HG03039 (cell line): Measurements from ENCODE around the gene SLC25A11.
A peak's percentile ranks its signal among the peaks of the same experiment; 100 is the strongest.
"Not testable (repeated sequence)": the region's sequence is repeated elsewhere in the genome, so short reads cannot be mapped to it uniquely, and the experiment has no call there.

ENCODE experiments used
- ATAC-seq: cut with Tn5 transposase; IDR thresholded peaks from one replicate; pipeline ENCODE4 v1.9.1; 2021; ENCODE audit warnings: mild to moderate bottlenecking, moderate library complexity; ENCODE audit not compliant: unreplicated experiment

SLC25A11 gene

DNA sequence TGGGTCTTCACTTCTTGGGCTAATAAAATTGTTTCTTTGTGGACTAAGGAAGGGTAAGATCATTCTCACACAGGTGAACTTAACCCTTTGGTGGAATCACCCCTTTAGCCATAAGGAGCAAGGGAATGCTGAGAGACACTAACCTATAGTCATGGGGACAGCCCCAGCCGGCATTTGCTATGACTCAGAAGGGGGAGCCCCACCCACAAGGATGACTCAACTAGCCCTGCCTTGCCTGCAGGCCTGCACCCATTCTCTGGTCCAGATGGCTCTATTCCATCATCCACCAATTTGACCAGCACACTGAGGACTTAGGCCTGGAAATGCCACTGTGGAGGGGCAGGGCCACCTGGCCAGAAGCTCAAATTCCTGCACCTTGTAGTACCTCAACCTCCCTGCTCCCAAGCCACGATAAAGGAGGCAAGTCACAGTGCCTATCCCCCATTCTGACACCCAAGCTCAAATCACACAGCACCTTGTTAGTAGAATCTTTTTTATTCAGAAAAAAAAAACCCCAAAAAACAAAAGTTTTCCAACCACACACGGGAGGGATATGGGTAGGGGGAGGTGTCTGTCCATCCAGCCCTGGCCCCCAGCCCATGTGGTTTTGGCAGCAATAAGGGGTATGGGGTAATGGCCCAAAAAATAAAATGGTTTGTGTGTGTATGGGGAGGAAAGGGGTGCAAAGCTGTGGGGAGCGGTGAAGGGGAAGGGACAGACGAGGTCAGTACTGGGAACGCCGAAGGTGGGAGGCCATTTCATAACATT, 5.5 kb upstream of the SLC25A11 start:
- ATAC-seq, result no peak

DNA sequence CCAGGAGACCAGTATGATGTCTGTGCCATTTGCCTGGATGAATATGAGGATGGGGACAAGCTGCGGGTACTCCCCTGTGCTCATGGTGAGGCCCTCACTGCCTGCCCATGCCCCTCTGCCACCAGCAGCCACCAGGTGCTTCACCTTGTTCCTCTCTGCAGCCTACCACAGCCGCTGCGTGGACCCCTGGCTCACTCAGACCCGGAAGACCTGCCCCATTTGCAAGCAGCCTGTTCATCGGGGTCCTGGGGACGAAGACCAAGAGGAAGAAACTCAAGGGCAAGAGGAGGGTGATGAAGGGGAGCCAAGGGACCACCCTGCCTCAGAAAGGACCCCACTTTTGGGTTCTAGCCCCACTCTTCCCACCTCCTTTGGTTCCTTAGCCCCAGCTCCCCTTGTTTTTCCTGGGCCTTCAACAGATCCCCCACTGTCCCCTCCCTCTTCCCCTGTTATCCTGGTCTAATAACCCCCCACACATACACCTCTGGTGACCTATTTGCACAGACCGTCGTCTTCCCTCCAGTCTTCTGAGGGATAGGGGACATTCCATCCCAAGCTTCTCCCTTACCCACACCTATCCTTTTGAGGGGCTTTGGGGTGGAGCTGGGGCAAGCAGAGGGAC, 4.8 kb upstream of the SLC25A11 start:
- ATAC-seq, result no peak

DNA sequence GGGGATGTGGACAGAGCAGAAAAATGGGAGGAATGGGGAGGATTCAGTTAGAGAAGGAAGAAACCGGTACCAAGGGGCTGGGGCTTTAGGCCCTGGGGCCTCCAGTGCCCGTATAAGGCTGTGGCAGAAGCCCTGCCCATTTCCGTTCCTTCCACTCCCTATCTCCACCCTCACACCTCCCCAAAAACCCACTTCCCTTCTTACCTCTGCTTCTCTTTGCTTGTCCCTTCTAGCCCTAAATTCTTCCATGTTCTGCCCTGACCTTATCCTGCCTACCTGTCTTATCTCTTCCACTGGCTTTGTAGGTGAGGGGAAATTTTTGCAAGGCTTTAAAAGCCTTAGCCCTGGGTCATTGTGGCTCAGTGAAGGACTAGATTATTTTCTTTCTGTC, 4.3 kb upstream of the SLC25A11 start:
- ATAC-seq, result no peak

DNA sequence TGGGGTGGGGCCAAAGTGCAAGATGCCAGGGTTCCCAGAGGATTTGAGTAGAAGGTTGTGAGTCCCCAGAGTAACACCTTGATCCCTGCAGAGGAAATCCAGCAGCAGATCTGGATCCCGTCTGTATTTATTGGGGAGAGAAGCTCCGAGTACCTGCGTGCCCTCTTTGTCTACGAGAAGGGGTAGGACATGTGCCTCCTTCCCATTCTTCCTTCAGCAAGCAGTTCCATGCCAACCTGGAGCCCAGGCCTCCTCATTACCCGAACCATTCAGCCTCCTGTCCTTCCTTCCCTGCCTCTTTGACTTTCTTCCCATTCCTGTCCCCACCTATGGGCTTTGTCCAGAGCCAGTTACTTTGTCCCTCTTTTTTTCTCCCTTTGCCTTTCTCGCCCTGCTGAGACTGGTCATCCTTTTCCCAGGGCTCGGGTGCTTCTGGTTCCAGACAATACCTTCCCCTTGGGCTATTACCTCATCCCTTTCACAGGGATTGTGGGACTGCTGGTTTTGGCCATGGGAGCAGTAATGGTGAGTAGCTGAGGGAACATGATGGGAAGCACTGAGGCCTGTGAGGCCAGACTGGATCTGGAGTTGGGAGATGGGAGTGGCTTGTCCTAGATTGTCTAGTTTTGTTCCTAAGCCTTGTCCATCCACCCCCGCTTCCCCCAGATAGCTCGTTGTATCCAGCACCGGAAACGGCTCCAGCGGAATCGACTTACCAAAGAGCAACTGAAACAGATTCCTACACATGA, 3.1 kb upstream of the SLC25A11 start:
- no peak for ATAC-seq

DNA sequence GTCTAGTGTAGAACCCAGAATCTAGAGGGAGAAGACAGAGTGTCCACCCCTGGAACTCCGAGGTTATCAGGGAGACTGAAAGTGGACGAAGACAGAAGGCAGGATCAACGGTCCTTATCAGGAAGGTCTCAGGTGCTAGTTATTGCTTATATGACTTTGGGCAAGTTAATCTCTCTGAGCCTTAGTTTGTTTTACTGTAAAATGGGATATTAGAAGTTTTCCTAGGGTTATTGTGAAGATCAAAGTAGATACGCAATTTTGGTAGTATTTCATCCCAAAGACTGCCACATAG, 1.4 kb upstream of the SLC25A11 start:
- ATAC-seq, result no peak

DNA sequence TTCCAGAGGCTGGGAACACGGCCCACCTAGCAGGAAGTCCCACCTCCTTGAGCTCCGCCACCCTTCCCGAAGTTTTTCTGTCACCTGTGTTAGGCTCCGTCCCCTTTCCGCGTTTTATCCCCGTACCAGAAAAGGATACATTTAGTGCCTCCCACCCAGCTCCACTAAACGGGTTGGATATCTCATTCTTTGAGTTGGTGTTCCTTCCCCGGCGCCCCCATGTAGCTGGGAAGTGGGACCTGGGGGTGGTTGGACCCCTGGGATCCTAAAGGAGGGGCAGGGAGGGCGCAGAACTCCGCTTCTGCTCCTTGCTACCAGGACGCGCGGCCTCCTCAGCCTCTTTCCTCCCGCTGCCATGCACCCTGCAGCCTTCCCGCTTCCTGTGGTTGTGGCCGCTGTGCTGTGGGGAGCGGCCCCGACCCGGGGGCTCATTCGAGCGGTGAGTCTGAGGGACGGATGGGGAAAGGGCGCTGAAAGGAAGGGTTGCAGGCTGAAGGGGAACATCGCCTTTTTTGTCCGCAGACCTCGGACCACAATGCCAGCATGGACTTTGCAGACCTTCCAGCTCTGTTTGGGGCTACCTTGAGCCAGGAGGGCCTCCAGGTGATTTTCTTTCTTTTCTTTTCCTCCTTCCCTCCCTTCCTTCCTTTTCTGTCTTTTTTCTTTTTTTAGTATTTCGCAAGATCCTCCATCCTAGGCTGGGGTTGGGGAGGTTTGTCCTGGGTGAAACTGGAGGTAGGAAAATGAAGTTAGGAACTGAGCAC, 891 bp upstream of the SLC25A11 start:
- no peak for ATAC-seq

DNA sequence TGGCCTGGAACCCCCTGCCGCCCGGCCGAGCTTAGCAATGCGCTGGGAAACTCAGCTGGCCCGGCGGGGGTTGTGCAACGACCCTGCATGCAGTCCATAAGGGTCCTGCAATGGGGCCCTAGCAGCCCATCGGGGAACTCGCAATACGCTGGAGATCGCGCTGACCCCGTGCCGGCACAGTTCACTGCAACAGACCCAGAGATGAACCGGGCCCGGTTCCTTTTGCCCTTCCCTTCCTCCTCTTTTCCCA, 375 bp downstream of the SLC25A11 start:
- peak; percentile 4 for ATAC-seq

DNA sequence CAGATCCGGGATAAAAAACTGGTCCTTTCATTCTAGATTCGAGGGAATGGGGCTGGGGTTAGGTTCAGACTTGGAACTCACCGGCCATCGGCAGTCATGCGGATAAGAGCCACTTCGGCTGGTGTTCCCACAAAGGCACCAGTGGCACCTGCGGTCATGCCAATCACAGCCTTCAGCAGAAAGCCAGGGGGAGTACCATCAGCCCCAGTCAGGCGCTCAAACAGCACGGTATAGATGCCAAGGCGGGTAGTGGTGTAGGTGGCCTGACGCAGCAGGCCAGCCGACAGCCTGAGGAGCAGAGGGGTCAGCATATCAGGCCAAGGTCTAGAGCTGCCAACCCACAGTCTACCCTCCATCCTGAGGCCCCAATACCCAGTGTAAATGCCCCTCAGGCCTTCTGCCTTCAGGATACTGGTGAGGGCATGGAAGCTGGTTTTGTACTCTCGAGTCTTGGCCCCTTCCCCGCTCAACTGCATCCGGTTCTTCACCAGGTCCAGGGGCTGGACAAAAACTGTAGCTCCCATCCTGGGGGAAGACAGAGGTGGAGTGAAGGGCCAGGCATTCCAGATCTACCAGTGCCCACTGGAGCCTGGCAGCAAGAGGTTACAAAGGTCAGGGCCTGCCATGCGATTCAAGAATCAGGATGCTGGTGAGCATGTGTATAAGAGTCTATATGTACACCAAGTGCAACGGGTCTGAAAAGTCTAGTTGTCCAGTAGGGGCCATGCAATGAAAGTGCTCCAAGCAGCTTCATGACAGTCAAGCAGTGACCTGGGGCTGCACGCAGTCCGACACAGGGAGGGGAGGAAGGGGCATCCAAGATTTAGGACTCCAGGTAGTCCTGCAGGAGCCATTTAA, 929 bp downstream of the SLC25A11 start:
- ATAC-seq, result no peak

DNA sequence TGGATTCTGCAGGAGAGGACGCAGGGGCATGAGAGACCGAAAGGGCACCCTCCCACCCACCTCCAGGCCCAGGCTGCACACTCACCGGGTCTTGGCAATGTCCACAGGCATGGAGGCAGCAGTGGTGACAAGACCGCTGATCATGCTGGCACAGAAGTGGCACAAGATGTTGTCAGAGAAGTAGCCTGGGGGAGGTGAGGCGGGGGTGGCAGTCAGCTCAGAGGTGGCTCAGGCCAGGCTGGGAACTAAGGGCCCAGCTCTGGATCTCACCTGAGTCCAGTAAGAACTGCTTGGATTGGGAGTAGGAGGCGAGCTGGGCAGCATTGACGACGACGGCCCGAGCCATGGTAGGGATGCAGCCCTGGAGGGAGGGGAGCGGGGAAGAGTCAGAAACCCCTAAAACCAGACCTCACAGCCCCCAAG, 1.8 kb downstream of the SLC25A11 start:
- ATAC-seq, result no peak

DNA sequence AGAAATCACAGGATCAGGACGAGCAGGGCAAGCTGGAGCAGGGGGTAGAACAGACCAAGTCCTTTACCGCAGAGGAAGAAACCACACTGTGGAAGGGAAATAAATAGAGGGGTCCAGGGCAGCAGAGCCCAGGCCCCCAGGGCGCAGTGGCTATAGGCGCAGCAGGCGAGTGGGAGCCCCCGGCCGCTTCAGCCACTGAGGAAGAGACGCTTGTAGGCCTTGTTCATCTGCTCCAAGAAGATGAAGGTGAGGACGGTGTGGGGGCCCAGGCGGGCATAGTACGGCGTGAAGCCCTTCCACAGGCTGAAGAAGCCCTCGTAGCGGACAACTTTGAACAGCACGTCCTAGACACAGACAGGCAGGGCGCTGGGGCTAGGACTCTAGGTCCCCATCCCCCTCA, 2.3 kb downstream of the SLC25A11 start:
- ATAC-seq, result no peak

DNA sequence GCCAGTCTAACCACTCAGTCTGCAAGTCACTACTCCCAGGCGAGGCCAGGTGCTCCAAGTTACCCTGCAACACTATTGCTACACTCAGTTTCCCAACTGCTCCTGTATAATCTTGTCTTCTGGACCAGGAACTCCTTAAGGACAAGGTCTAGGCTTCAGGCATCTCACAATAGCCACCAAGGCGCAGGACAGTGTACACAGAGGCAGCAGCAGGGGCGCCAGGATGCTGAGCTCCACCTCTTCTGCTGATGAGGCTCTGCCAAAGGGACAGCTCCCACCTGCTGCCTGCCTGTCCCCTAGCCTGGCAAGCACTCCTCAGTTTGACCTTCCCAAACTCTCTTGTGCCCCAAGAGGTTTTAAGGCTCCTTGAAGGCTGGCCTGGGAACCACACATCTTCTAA, 3.4 kb downstream of the SLC25A11 start:
- no peak for ATAC-seq

DNA sequence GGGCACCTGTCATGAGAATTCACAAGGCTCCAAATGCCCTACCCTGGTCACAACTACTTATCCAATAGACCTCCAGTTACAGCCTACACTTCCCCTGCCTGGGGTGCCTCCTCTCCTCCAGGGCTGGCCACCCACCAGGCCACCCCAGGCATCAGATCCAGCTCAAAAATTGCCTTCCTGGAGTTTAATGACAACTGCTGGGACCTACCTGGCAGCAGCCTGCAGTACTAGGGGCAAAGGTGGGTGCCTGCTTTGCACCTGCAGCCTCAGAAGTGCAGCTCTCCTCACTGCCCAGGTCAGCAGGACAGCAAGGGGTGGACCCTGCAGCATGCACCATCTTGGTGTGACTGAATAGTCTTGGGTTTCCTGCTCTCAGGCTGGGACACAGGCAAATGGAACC, 4.2 kb downstream of the SLC25A11 start:
- ATAC-seq, result no peak

DNA sequence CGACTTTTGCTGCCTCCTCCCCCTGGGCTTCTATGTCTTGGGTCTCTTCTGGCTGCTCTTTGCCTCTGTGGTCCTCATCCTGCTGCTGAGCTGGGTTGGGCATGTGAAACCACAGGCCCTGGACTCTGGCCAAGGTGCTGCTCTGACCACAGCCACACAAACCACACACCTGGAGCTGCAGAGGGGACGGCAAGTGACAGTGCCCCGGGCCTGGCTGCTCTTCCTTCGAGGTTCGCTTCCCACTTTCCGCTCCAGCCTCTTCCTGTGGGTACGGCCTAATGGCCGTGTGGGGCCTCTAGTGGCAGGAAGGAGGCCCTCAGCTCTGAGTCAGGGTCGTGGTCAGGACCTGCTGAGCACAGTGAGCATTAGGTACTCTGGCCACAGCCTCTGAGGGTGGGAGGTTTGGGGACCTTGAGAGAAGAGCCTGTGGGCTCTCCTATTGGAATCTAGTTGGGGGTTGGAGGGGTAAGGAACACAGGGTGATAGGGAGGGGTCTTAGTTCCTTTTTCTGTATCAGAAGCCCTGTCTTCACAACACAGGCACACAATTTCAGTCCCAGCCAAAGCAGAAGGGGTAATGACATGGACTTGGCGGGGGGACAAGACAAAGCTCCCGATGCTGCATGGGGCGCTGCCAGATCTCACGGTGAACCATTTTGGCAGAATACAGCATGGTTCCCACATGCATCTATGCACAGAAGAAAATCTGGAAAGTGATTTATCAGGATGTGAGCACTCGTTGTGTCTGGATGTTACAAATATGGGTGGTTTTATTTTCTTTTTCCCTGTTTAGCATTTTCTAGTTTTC, 5.5 kb downstream of the SLC25A11 start:
- no peak for ATAC-seq

DNA sequence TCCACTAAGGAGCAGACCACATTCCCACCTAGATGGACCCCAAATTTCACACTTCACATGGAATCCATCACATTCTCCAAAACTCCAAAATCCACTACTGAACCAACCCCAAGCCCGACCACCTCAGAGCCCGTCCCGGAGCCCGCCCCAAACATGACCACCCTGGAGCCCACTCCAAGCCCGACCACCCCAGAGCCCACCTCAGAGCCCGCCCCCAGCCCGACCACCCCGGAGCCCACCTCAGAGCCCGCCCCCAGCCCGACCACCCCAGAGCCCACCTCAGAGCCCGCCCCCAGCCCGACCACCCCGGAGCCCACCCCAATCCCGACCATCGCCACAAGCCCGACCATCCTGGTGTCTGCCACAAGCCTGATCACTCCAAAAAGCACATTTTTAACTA, 6.2 kb downstream of the SLC25A11 start:
- no peak for ATAC-seq

DNA sequence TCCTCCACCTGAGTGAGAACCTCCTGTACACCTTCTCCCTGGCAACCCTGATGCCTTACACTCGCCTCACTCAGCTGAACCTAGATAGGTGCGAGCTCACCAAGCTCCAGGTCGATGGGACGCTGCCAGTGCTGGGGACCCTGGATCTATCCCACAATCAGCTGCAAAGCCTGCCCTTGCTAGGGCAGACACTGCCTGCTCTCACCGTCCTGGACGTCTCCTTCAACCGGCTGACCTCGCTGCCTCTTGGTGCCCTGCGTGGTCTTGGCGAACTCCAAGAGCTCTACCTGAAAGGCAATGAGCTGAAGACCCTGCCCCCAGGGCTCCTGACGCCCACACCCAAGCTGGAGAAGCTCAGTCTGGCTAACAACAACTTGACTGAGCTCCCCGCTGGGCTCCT, 7.1 kb downstream of the SLC25A11 start:
- no peak for ATAC-seq

DNA sequence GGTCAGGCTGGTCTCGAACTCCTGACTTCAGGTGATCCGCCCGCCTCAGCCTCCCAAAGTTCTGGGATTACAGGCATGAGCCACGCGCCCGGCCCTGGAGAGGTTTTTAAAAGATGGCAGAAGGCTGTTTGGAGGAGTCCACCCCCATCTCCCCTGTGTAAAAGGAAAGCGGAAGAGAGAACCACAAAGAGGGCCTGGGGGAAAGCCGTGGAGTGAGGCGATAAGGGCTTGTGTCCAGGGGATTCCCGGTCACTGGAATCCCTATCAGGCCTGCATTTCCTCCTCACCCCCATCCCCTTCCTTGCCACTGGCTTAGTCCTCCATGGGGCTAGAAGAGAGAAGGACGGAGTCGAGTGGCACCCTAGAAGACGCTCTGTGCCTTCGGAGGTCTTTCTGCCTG, 7.9 kb downstream of the SLC25A11 start, which contains the start of gene GP1BA:
TSS of gene GP1BA (plus strand) at position 315 of the 400 bp plus-strand sequence. CDS start 328 bp downstream, outside the sequence.
- ATAC-seq, result no peak

DNA sequence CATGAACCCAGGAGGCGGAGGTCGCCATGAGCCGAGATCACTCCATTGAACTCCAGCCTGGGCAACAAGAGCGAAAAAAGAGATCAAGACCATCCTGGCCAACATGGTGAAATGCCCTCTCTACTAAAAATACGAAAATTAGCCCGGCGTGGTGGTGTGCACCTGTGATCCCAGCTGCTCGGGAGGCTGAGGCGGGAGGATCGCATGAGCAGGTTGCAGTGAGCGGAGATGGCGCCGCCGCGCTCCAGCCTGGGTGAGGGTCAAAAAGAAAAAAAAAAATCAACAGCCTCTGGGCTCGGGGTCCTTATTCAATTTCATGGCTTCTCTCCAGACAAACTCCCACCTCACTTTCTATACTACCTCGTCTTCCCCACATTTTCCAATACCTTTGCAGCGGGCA, 11.0 kb downstream of the SLC25A11 start:
- ATAC-seq, result no peak

DNA sequence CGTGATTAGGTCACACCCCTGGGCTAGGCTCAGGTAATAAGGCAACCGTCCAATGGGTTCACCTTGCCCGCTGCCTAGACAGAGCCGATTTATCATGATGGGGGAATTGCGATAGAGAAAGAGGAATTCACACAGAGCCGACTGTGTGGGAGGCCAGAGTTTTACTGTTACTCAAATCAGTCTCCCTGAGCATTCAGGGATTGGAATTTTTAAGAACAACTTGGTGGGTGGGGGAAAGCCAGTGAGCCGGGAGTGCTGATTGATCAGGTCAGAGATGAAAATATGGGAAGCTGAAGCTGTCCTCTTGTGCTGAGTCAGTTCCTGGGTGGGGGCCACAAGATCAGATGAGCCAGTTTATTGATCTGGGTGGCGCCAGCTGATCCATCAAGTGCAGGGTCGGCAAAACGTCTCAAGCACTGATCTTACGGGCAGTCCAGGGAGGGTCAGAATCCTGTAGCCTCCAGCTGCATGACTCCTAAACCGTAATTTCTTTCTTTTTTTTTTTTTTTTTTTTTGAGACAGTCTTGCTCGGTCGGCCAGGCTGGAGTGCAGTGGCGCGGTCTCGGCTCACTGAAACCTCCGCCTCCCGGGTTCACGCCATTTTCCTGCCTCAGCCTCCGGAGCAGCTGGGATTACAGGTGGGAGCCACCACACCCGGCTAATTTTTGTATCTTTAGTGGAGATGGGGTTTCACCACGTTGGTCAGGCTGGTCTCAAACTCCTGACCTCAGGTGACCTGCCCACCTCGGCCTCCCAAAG, 13.1 kb downstream of the SLC25A11 start:
- ATAC-seq, result not testable (repeated sequence)

DNA sequence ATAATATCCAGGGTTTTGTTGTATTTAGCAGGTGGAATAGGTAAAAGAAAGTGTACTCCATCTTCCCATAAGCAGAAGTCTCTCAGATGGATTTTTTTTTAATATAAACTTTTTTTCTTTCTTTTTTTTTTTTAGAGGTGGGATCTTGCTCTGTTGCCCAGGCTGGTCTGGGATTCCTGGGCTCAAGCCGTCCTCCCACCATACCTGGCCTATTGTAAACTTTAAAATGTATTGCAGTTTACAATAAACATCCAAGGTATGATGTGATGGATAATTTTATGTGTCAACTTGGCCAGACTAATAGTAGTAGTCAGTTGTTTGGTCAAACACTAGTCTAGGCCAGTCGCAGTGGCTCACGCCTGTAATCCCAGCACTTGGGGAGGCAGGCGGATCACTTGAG, 18.5 kb downstream of the SLC25A11 start:
- ATAC-seq, result no peak
